NCI-H2081 (cell line): ENCODE results near the gene COX14.
"Not testable (repeated sequence)": the region's sequence is repeated elsewhere in the genome, so short reads cannot be mapped to it uniquely, and the experiment has no call there.

Experiments
- DNase-seq, 2 experiments: peaks; one replicate each; lab custom pipeline; 2025; lab: John Stamatoyannopoulos, UW

The COX14 gene

DNA sequence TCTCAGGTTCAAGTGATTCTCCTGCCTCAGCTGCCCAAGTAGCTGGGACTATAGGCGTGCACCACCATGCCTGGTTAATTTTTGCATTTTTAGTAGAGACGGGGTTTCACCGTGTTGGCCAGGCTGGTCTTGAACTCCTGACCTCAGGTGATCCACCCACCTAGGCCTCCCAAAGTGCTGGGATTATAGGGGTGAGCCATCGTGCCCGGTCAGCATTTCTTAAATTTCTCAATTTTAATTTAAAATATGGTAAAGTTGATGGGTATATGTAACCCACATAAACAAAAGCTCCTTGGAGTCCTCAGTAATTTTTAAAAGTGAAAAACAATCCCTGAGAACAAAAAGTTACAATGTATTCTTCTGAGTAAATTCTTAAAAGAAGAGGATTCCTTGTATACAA lies 42.9 kb downstream of the COX14 start:
- DNase-seq = not testable (repeated sequence)

DNA sequence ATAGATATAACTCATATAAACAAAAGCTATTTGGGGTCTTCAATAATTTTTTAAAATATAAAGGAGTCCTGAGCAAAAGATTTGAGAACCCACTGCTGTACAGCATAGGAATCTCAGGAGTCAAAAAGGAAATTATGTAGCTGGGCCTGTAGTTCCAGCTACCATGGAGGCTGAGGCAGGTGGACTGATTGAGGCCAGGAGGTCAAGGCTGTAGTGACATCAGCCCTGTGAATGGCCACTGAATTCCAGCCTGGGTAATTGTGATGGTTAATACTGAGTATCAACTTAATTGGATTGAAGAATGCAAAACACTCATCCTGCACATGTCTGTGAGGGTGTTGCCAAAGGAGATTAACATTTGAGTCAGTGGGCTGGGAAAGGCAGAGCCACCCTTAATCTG lies 44.6 kb downstream of the COX14 start:
- DNase-seq = no peak

DNA sequence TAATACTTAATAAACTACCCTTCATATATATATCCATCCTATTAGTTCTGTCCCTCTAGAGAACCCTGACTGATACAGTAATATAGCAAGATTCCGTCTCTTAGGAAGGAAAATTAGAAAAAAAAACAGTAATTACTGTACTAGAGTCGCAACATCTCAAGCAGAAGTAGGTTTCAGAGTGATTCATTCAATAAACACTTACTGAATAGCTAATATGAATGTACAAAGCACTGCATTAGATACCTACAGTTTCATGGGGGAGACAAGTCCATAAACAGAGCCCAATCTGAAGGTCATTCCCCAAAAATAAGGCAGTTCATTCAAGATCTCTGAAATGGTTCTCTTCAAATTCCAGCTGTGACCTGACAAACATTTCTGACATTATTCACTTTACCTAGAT lies 45.2 kb downstream of the COX14 start:
- no peak for DNase-seq

DNA sequence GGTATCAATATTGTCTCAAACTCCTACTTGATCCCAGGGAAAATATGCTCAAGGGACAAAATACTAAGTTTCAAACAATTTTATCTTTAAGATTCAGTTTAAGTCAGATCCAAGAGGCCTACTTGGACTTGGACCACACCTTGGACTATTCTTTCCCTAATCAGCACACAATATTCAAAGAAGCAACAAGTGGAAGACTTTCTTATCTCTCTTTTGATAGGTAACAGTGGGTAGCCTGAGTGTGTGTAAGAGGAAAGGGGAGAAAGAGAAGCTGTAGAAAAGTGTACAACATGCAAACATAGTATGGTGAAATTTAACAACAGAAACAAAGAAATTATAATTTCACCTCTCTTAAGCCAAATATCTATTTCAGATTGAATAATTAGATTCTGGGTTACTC lies 48.6 kb downstream of the COX14 start:
- no peak for DNase-seq

DNA sequence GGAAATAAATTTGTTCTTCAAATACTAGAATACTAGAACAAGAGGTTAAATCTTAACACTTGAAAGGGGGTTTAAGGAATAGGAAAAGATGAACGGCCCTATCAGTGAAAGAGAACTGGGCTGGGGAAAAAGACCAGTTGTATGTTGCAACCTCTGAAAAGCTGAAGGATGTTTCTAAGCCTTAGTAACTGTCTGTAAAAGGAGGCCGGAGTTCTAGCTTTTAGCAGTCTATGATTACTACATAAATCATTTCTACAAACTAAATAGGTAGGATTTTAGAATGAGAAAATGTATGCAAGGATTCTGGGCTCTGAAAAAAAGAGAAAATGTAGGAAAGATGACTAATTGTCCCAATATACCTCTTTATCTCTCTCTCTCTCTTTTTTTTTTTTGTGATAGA lies 50.2 kb downstream of the COX14 start:
- DNase-seq = no peak

DNA sequence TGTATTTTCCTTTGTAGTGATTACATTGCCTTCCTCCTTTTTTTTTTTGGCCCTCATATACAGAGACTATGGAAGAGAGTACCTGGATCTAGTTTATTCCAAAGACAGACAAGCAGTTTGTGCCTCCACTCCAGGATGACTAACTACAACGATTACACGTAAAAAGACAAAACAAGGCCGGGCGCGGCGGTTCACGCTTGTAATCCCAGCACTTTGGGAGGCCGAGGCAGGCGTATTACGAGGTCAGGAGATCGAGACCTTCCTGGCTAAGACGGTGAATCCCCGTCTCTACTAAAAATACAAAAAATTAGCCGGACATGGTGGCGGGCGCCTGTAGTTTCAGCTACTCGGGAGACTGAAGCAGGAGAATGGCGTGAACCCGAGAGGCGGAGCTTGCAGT lies 52.9 kb downstream of the COX14 start:
- no peak for DNase-seq

DNA sequence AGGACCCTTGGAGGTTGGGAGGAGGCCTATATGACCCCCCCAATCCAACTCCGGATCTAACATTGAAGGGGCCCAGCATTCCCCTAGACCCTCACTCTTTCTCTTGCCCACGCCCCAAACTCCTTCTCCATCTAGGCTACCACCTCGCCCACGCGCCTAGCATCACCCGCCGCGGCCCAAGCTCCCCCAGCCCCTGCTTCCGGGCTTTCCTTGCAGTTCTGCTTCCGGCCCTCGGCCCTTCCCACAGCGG lies 54.7 kb downstream of the COX14 start:
- DNase-seq = no peak

DNA sequence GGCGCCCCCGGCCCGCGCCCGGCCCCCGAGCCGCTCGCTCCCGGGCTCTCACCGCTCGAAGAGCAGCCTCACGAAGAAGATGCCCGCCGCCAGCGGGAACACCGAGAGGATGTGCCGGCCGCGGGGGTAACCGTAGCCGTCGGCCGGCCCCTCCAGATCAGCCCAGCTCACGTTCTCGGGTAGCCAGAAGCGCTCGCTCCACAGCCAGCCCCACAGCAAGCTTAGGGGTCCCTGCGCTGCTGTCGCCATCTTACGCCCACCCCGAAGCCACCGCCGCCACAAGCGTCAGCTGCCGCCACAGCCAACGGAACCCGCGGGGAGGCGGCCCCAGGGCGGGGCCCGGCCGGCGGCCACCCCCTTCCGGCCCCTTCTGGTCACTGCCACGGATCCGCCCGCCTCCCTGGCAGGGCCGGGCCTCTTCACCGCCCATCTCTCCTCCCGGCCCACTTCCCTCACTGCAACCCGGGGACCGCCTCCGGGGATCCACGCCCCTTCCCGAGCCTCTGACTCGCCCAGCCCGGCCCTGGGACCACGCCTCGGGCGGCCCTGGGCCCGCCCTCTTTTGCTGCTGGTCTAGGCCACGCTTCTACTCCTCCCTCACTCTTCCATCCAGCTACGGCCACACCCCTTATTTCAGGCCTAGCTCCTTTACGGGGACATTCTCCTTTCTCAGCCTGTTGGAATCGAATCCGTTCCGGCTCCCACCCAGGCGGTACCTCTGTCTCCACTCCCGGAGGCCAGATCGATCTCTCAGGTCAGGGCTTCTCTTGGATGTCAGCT lies 55.2 kb downstream of the COX14 start, which contains the start of gene CERS5:
CERS5 (minus strand) TSS at position 321 of the 780 bp plus-strand sequence; CDS start at position 249, 72 bp downstream.
- peak; percentile 98 for DNase-seq
